ENCODE data around the gene RRAGC.

DNA sequence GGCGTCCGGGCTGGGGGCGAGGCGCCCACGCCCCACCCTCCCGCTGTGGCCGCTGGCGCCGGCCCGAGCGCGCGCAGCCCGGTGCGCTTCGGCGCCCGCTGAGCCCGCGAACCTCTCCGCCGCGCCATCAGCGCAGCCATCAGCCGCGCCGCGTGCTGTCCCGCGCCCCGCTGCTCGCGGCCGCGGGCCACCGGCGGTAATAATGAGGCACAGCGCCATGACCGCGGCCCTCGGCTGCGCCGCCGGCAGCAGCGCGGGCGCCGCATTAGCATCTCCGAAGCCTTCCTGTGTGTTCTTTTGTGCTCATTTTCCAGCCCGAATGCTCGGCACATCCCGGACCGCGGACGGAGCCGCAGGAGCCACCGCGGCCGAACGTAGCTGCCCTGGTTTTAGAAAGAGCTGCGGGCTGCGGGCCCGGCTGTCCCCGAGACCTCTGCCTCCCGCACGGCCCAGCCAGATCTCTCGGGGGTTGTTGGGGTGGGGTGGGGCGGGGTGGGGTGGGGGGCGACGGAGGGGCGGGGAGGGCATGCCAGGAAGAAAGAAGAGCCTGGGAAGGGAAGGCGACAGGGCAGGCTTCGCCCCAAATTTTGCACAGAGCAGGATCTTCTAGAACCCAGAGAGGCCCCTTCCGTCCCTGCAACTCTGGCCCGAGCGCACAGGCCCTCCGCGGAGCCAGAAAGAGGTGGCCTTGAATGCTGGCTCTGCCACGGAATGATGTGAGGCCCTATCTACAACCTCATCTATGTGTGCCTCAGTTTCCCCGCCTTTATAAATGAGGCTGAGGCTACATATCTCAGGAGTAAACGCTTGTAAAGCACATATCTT is 55.3 kb downstream of the RRAGC start:
- no peak for TF ChIP-seq POLR2A (IDR thresholded peaks at IDR 0.05)
- no peak for TF ChIP-seq CTCF (IDR thresholded peaks at IDR 0.05)
- TF ChIP-seq EP300 (IDR thresholded peaks at IDR 0.05): no peak
- no peak for TF ChIP-seq POLR2AphosphoS5 (IDR thresholded peaks at IDR 0.05)

Measured in suprapubic skin (tissue), 4 donors.